Measurements from ENCODE around the gene KCP.

The KCP gene

GRCh38 chr7:128893251-128894100 lies 17.0 kb downstream of the KCP start:
- no peak for DNase-seq (ENCODE audit: low read depth)
- no peak overlapping the region for H3K4me3 ChIP-seq (ENCODE audit: low read depth, low read length)
- TF ChIP-seq CTCF (IDR thresholded peaks at IDR 0.05; ENCODE audit: insufficient read depth, low read depth, low read length, missing control alignments): no peak

GRCh38 chr7:128892521-128893250 lies 17.8 kb downstream of the KCP start:
- no peak for TF ChIP-seq CTCF (IDR thresholded peaks at IDR 0.05; ENCODE audit: insufficient read depth, low read depth, low read length, missing control alignments)
- DNase-seq (ENCODE audit: low read depth): no peak

GRCh38 chr7:128891942-128892269 lies 18.6 kb downstream of the KCP start:
- no peak overlapping the region for H3K4me3 ChIP-seq (ENCODE audit: low read depth, low read length)
- no peak for DNase-seq (ENCODE audit: low read depth)
- TF ChIP-seq CTCF (IDR thresholded peaks at IDR 0.05; ENCODE audit: insufficient read depth, low read depth, low read length, missing control alignments): no peak

More at GRCh38 chr7:128892521-128893250, 17.8 kb downstream of the KCP start:
- no peak overlapping the region for H3K4me3 ChIP-seq (ENCODE audit: low read depth, low read length)

DNA sequence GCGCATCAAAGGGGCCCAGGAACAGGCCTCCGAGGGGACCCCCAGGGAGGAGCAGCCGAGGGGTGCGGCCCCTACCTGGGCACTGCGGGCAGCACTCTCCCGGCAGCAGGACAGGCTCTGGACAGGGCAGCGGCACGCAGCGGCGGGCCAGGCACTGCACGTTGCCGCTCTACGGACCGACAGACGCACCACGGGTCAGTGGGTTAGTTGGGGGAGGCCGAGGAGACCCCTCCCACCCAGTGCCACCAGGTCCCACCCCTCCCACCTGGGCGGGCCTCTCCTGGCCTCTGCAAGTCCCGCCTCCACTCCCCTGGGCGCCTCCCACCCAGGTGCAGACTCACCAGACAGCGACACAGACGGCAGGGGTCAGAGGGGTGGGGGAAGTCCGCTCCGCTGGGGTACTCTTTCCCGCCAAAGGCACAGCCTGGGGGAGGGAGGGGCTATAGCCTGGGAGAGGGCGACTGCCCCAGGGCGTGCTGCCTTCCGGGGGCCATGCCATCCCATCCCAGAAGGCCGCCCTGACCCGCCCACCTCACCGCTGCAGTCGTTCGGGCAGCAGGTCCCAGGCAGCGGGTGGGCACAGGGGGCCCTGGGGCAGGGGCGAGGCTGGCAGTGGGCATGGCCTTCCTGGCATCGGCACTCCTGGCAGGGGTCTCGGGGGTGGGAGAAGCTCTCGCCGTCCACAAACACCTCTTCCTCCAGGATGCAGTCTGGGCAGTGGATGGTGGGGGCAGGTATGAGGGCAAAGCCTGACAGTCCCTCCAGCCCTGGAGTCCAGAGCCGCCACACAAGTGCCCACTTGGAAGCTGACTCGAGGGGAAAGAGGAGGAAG lies 19.2 kb downstream of the KCP start:
- DNase-seq (ENCODE audit: low read depth): no peak
- no peak overlapping the region for H3K4me3 ChIP-seq (ENCODE audit: low read depth, low read length)
- TF ChIP-seq CTCF (IDR thresholded peaks at IDR 0.05; ENCODE audit: insufficient read depth, low read depth, low read length, missing control alignments): no peak

DNA sequence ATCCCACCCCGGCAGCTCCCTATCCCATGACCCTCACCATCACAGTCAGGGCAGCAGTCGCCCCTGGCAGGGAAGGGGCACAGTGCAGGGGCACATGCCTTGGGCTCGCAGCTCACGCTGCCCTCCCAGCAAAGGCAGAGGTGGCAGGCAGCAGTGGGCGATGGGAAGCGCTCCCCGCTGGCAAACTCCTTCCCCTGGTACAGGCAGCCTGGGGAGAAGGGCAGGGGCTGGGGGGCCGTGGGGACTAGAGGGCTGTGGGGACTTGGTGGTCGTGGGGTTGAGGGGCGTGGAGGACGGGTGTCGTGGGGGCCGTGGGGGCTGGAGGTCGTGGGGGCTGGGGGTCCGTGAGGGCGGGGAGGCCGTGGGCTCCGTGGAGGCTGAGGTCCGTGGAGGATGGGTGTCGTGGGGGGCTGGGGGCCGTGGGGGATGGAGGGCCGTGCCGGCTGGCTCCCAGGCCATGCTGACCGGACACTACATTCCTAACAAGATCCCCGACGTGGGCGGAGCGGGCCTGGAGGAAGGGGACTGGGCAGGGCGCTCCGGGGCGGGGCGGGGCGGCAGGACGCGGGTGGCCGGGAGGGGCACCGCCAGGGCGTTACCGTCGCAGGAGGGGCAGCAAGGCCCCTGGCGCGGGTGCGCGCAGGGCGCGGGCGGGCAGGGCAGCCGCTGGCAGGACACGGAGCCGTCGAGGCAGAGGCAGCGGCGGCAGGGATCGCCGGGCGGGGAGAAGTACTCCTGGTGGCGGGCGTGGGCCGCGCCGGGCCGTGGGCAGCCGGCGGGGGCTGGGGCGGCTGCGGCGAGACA lies 20.0 kb downstream of the KCP start:
- no peak for DNase-seq (ENCODE audit: low read depth)
- no peak overlapping the region for H3K4me3 ChIP-seq (ENCODE audit: low read depth, low read length)
- TF ChIP-seq CTCF (IDR thresholded peaks at IDR 0.05; ENCODE audit: insufficient read depth, low read depth, low read length, missing control alignments): no peak

DNA sequence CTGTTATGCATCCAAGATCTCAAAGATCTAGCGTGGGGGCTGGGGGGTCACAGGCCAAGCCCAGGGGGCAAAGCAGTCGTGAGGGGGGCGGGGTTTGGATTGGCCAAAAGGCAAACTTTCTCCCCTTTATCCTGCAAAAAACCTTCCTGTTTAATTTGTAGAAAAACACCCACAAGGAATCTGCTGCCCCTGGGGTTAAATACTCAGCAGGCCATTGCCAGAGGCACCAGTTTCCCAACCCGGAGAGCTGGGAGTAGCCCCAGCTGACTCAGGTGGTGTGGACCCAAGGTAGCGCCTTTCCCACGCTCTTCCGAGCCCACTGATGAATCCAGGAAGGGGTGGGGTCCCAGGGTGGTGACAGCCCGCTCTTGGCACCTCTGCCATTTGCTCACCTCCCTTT lies 21.4 kb downstream of the KCP start:
- no peak for DNase-seq (ENCODE audit: low read depth)
- no peak overlapping the region for H3K4me3 ChIP-seq (ENCODE audit: low read depth, low read length)

More for the DNA sequence above, 21.4 kb downstream of the KCP start:
- TF ChIP-seq CTCF (IDR thresholded peaks at IDR 0.05; ENCODE audit: insufficient read depth, low read depth, low read length, missing control alignments): no peak
